Stomach (tissue), 9 donors: ENCODE results near the gene DACT2. TPM values are rescaled to one million over a fixed set of nuclear protein-coding genes. Genes with fewer than 3 reads are reported as not detected.

Experiments used
- DNase-seq, 2 donors: peaks; one replicate each; pipeline versions ENCODE4 v3.0.0 to v3.0.0-alpha.2; 2013 to 2019
- H3K27ac ChIP-seq, 5 donors: fragments of 200-600 bp in 4 of 5; sonication (generic) in 4 of 5; one replicate each; pipeline ENCODE4 v1.5.1; 2013 to 2019; ENCODE audit warnings: mild to moderate bottlenecking in 1 of 5, moderate library complexity in 1 of 5
- H3K27me3 ChIP-seq, 3 donors: fragments of 200-600 bp; sonication (generic); one replicate each; pipeline ENCODE4 v1.5.1; 2017 to 2019; ENCODE audit warnings: mixed run types in 1 of 3
- H3K36me3 ChIP-seq, 4 donors: fragments of 200-600 bp; sonication (generic); 1 replicate in 3 of 4; 2 replicates in 1 of 4; pipeline ENCODE4 v1.5.1; 2016 to 2019
- H3K4me1 ChIP-seq, 4 donors: fragments of 200-600 bp; sonication (generic); one replicate each; pipeline ENCODE4 v1.5.1; 2016 to 2019
- H3K4me3 ChIP-seq, 4 donors: fragments of 200-600 bp; sonication (generic) in 3 of 4; one replicate each; pipeline ENCODE4 v1.5.1; 2016 to 2019; ENCODE audit warnings: mild to moderate bottlenecking in 1 of 4
- H3K9me3 ChIP-seq, 4 donors: fragments of 200-600 bp; sonication (generic); one replicate each; pipeline ENCODE4 v1.5.1; 2016 to 2019
- CTCF ChIP-seq, 7 experiments: fragments of 450-650 bp in 4 of 7; fragments of 200-600 bp in 3 of 7; sonication (generic) in 3 of 7; IDR thresholded peaks; one replicate each; pipeline ENCODE4 v1.5.1; 2016 to 2019; ENCODE audit warnings: antibody characterized with exemption in 7 of 7, control low read depth in 2 of 7, mild to moderate bottlenecking in 1 of 7
- EP300 ChIP-seq: sonication (generic); formaldehyde crosslinking; IDR thresholded peaks from one replicate; pipeline ENCODE4 v1.6.1; 2017; ENCODE audit warnings: antibody characterized with exemption
- POLR2A ChIP-seq, 4 donors: fragments of 450-650 bp; IDR thresholded peaks; one replicate each; pipeline ENCODE4 v1.6.1; 2016; ENCODE audit warnings: antibody characterized with exemption in 4 of 4, control low read depth in 2 of 4, mild to moderate bottlenecking in 1 of 4, moderate library complexity in 1 of 4
- POLR2AphosphoS5 ChIP-seq, 3 donors: sonication (generic); formaldehyde crosslinking; IDR thresholded peaks; one replicate each; pipeline ENCODE4 v1.6.1; 2016; ENCODE audit warnings: antibody characterized with exemption in 3 of 3
- WGBS, 5 donors: extraction: QIAGEN DNeasy Blood & Tissue Kit in 3 of 5; methylation state at CpG; one replicate each; pipeline versions ENCODE4 v1.1.5 to v1.1.7; 2013 to 2018; 5-methylcytosine and 5-hydroxymethylcytosine counted together
- intact Hi-C: fragments of 100-400 bp; cut with DNase I; formaldehyde crosslinking; loops from one replicate; pipeline ENCODE4 v1.15.1; 2023; ENCODE audit warnings: low total_unique reads
- polyA plus RNA-seq, 3 donors: library from polyadenylated mRNA; stranded (reverse); fragments of 200-250 nt; gene quantifications; one replicate each; pipeline ENCODE4 v1.2.3, GENCODE V29; 2013
- total RNA-seq, 5 donors: library from RNA; depleted of rRNA; stranded (reverse); fragments of >200 nt; gene quantifications; one replicate each; pipeline versions ENCODE4 v1.1.0 to v1.2.3, GENCODE V29; 2014 to 2016
- donor health status: healthy with polysubstance abuse.
- donor health status: Bipolar disorder and iron deficiency.
- donor health status: healthy.

Gene DACT2
- total and polyA plus RNA-seq, 8 donors = 0.44 to 4.9 (median 0.74) TPM; not detected in 2

GRCh38 chr6:168340819-168341218 is 21.2 kb upstream of the DACT2 start:
- intact Hi-C loops = loop anchor here (10.0 kb wide), 1 partner anchor 116 kb away; no protein-coding TSS in a partner anchor
- H3K4me1 ChIP-seq = no peaks in the 10 kb centered on the region
- no peaks in the 10 kb centered on the region for H3K9me3 ChIP-seq
- DNase-seq = no peak
- H3K4me3 ChIP-seq = no peak overlapping the region
- 95 to 99% (median 96%) methylated on average over 7 to 10 of the region's 10 CpGs for WGBS, 5 donors
- no peaks in the 10 kb centered on the region for H3K36me3 ChIP-seq
- peaks cover 0 to 20% (median 0%) of the 10 kb centered on the region in 3 donors for H3K27me3 ChIP-seq
- H3K27ac ChIP-seq = no peak overlapping the region
- TF ChIP-seq EP300 = no peak
- TF ChIP-seq POLR2A (IDR thresholded peaks at IDR 0.05) = no peak
- no peak for TF ChIP-seq POLR2AphosphoS5 (IDR thresholded peaks at IDR 0.05)
- TF ChIP-seq CTCF (IDR thresholded peaks at IDR 0.05) = no peak

GRCh38 chr6:168338777-168339176 is 19.2 kb upstream of the DACT2 start:
- peaks cover 0 to 2% (median 0%) of the 10 kb centered on the region in 4 donors for H3K4me1 ChIP-seq
- H3K4me3 ChIP-seq = no peak overlapping the region
- H3K27me3 ChIP-seq = peaks cover 0 to 12% (median 0%) of the 10 kb centered on the region in 3 donors
- intact Hi-C loops = no loop called here
- H3K36me3 ChIP-seq = no peaks in the 10 kb centered on the region
- no peaks in the 10 kb centered on the region for H3K9me3 ChIP-seq
- DNase-seq = no peak
- WGBS, 5 donors = 34 to 57% (median 50%) methylated on average over 7 of the region's 7 CpGs
- no peak overlapping the region for H3K27ac ChIP-seq
- TF ChIP-seq EP300 = no peak

GRCh38 chr6:168336967-168337366 is 17.4 kb upstream of the DACT2 start:
- Histone ChIP-seq H3K36me3 (no peaks in the 10 kb centered on the region), H3K27me3 (no peaks in the 10 kb centered on the region), H3K27ac (no peak overlapping the region), H3K4me1 (peaks cover 0 to 10% (median 0%) of the 10 kb centered on the region in 4 donors), H3K9me3 (no peaks in the 10 kb centered on the region), H3K4me3 (no peak overlapping the region)
- no peak for DNase-seq
- 43 to 76% (median 48%) methylated on average over 3 to 4 of the region's 4 CpGs for WGBS, 5 donors
- TF ChIP-seq POLR2A (IDR thresholded peaks at IDR 0.05) = no peak
- no peak for TF ChIP-seq POLR2AphosphoS5 (IDR thresholded peaks at IDR 0.05)
- no peak for TF ChIP-seq EP300
- no peak for TF ChIP-seq CTCF (IDR thresholded peaks at IDR 0.05)
- intact Hi-C loops = no loop called here

GRCh38 chr6:168333989-168334388 is 14.4 kb upstream of the DACT2 start:
- Histone ChIP-seq H3K27me3 (no peaks in the 10 kb centered on the region), H3K4me1 (peaks cover 0 to 10% (median 0%) of the 10 kb centered on the region in 4 donors), H3K4me3 (no peak overlapping the region), H3K27ac (no peak overlapping the region), H3K36me3 (no peaks in the 10 kb centered on the region), H3K9me3 (no peaks in the 10 kb centered on the region)
- intact Hi-C loops = no loop called here
- peak in 1 of 2 donors; percentile 58 for DNase-seq
- 44 to 67% (median 48%) methylated on average over 9 of the region's 9 CpGs for WGBS, 5 donors
- TF ChIP-seq POLR2A (IDR thresholded peaks at IDR 0.05) = no peak
- TF ChIP-seq POLR2AphosphoS5 (IDR thresholded peaks at IDR 0.05) = no peak
- TF ChIP-seq EP300 = no peak
- TF ChIP-seq CTCF (IDR thresholded peaks at IDR 0.05) = no peak

- peak in 1 of 2 donors; percentile 57 for DNase-seq
- Histone ChIP-seq H3K36me3 (no peaks in the 10 kb centered on the region), H3K27ac (no peak overlapping the region), H3K27me3 (no peaks in the 10 kb centered on the region), H3K4me1 (peaks cover 0 to 10% (median 0%) of the 10 kb centered on the region in 4 donors), H3K4me3 (peak overlapping the region in 1 of 4 donors; percentile 19), H3K9me3 (no peaks in the 10 kb centered on the region)
- no peak for TF ChIP-seq CTCF (IDR thresholded peaks at IDR 0.05)
- no peak for TF ChIP-seq EP300
- no peak for TF ChIP-seq POLR2A (IDR thresholded peaks at IDR 0.05)
- no peak for TF ChIP-seq POLR2AphosphoS5 (IDR thresholded peaks at IDR 0.05)
- WGBS, 5 donors = 20 to 65% (median 34%) methylated on average over 9 of the region's 9 CpGs
- intact Hi-C loops = no loop called here
Measured at GRCh38 chr6:168333491-168333890, 13.9 kb upstream of the DACT2 start.
